Gastrocnemius medialis (tissue), 4 donors: Measurements from ENCODE around the gene MOB1A.

ENCODE experiments used
- POLR2A ChIP-seq, 2 donors: fragments of 450-650 bp; IDR thresholded peaks; one replicate each; pipeline ENCODE4 v1.6.1; 2017; ENCODE audit warnings: antibody characterized with exemption in 2 of 2, mild to moderate bottlenecking in 2 of 2, moderate library complexity in 2 of 2
- TF ChIP-seq, protein P1 (sequence below), 5 experiments: fragments of 450-650 bp in 3 of 5; fragments of 200-600 bp in 2 of 5; sonication (generic) in 2 of 5; IDR thresholded peaks in 4 of 5; conservative IDR thresholded peaks in 1 of 5; 1 replicate in 4 of 5; 2 replicates in 1 of 5; pipeline ENCODE4 v1.5.1; 2016 to 2019; ENCODE audit warnings: antibody characterized with exemption in 5 of 5, mild to moderate bottlenecking in 3 of 5, moderate library complexity in 3 of 5

DNA sequence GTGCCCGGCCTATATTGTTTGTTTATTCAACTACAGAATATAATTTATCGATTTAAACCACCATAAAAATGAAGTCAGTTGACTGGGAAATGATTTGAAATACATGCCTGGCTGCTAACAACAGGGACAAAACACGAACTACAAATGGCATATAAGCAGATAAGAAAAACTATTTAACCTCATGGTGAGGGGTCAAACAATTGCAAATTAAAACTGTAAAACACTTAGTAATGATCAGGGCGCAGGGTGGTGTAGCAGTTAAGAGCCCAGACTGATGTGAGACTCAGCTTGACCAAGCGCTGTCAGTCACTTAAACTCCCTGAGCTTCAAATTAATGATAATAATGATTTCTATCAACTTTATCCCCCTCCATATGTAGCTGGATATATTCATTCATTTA, 26.4 kb upstream of the MOB1A start:
- TF ChIP-seq, protein P1, sequence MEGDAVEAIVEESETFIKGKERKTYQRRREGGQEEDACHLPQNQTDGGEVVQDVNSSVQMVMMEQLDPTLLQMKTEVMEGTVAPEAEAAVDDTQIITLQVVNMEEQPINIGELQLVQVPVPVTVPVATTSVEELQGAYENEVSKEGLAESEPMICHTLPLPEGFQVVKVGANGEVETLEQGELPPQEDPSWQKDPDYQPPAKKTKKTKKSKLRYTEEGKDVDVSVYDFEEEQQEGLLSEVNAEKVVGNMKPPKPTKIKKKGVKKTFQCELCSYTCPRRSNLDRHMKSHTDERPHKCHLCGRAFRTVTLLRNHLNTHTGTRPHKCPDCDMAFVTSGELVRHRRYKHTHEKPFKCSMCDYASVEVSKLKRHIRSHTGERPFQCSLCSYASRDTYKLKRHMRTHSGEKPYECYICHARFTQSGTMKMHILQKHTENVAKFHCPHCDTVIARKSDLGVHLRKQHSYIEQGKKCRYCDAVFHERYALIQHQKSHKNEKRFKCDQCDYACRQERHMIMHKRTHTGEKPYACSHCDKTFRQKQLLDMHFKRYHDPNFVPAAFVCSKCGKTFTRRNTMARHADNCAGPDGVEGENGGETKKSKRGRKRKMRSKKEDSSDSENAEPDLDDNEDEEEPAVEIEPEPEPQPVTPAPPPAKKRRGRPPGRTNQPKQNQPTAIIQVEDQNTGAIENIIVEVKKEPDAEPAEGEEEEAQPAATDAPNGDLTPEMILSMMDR (IDR thresholded peaks at IDR 0.05 in 4 of 5, conservative IDR thresholded peaks at IDR 0.05 in 1 of 5) = no peak
- no peak for TF ChIP-seq POLR2A (IDR thresholded peaks at IDR 0.05)
